Brain microvascular endothelial cell (primary cell): Measurements from ENCODE around the gene COL10A1.

ENCODE experiments used
- DNase-seq: peaks from one replicate; pipeline ENCODE4 v3.0.0-alpha.2; 2020
- H3K27ac ChIP-seq: fragments of 250-450 bp; sonication (Bioruptor Pico); 2 replicates; pipeline ENCODE4 v1.5.1; 2020; ENCODE audit warnings: mild to moderate bottlenecking, moderate library complexity
- H3K27me3 ChIP-seq: fragments of 250-450 bp; sonication (Bioruptor Pico); replicated peaks from 2 replicates; pipeline ENCODE4 v1.5.1; 2020; ENCODE audit warnings: mild to moderate bottlenecking
- H3K36me3 ChIP-seq: fragments of 250-450 bp; sonication (Bioruptor Pico); replicated peaks from 2 replicates; pipeline ENCODE4 v1.5.1; 2020; ENCODE audit warnings: mild to moderate bottlenecking
- H3K4me3 ChIP-seq: 2 replicates; pipeline ENCODE4 v1.5.1; 2011; ENCODE audit warnings: low read depth, mild to moderate bottlenecking, control low read depth, low read length, moderate library complexity
- CTCF ChIP-seq: IDR thresholded peaks from 2 replicates; pipeline ENCODE4 v1.5.1; 2011; ENCODE audit warnings: low read depth, mild to moderate bottlenecking, moderate library complexity, low read length, control low read depth, inconsistent platforms; ENCODE audit errors: missing control alignments
- in situ Hi-C: cut with HindIII; loops from 2 replicates; pipeline ENCODE4 v1.10.0; 2017; ENCODE audit warnings: low sequenced_read_pairs, low pct_ligation_motif_present

Gene COL10A1

GRCh38 chr6:116166369-116166768, 40.4 kb upstream of the COL10A1 start:
- H3K36me3 ChIP-seq = no peaks in the 10 kb centered on the region
- no peak overlapping the region for H3K4me3 ChIP-seq
- DNase-seq = no peak
- H3K27ac ChIP-seq = no peak overlapping the region
- in situ Hi-C loops = no loop called here
- no peak for TF ChIP-seq CTCF
- H3K27me3 ChIP-seq = no peaks in the 10 kb centered on the region

- H3K27me3 ChIP-seq = no peaks in the 10 kb centered on the region
- TF ChIP-seq CTCF = no peak
- no peak overlapping the region for H3K4me3 ChIP-seq
- no peak overlapping the region for H3K27ac ChIP-seq
- DNase-seq = no peak
- in situ Hi-C loops = no loop called here
- no peaks in the 10 kb centered on the region for H3K36me3 ChIP-seq
These were observed 39.7 kb upstream of the COL10A1 start for GRCh38 chr6:116165596-116165995.

GRCh38 chr6:116159782-116160524, 34.0 kb upstream of the COL10A1 start:
- Histone ChIP-seq H3K27me3 (no peaks in the 10 kb centered on the region), H3K27ac (no peak overlapping the region), H3K36me3 (no peaks in the 10 kb centered on the region), H3K4me3 (no peak overlapping the region)
- in situ Hi-C loops = no loop called here
- TF ChIP-seq CTCF = no peak
- no peak for DNase-seq

- Histone ChIP-seq H3K4me3 (no peak overlapping the region), H3K27ac (no peak overlapping the region), H3K27me3 (no peaks in the 10 kb centered on the region), H3K36me3 (no peaks in the 10 kb centered on the region)
- in situ Hi-C loops = no loop called here
- TF ChIP-seq CTCF = no peak
- no peak for DNase-seq
These were observed 32.7 kb upstream of the COL10A1 start for GRCh38 chr6:116158641-116159040.

GRCh38 chr6:116157391-116157790, 31.5 kb upstream of the COL10A1 start:
- no peaks in the 10 kb centered on the region for H3K36me3 ChIP-seq
- DNase-seq = no peak
- no peak for TF ChIP-seq CTCF
- H3K27ac ChIP-seq = no peak overlapping the region
- H3K4me3 ChIP-seq = no peak overlapping the region
- in situ Hi-C loops = no loop called here
- no peaks in the 10 kb centered on the region for H3K27me3 ChIP-seq
